Activated CD4-positive, CD25-positive, alpha-beta regulatory T cell treated with anti-CD3 and anti-CD28 coated beads, Interleukin-2, amount 50 U/mL, for 72 hours (primary cell): ENCODE measurements around the gene FLNC.

ENCODE experiments used
- DNase-seq: peaks from one replicate; pipeline ENCODE4 v3.0.0; 2021

FLNC gene

GRCh38 chr7:128902761-128903585 is 72.8 kb downstream of the FLNC start:
- peak; percentile 24 for DNase-seq

DNA sequence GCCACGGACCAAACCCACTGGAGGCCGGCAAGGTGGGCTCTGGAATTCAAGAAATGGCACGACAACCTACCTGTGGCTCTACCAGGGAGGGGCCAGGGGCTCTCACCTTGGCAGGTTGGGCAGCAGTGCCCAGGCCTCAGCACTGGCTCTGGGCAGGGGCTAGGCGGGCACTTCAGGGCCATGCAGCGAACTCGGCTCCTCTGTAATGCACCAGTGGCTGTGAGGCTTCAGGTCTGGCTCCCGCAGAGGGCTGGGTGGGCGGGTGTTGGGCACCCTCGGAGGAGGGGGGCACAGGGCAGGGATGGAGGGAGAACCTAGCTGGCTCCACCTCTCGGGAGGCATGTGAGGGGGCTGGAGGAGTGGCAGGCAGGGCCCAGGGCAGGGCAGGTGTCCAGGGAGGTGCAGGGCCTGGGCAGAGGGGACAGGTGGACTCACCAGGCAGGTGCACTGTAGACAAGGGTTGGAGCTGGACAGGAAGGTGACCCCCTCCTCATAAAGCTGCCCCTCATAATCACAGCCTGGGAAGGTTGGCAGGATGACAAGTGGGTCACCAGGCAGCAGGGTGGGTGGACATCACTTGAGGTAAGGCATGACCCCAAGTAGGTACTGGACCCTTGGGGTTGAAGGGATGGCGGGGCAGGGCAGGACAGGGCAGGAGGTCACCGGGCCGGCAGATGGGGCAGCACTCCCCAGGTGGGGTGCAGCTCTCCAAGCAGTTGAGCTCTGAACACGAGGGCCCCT is 73.6 kb downstream of the FLNC start:
- DNase-seq = peak; percentile 29

- DNase-seq = peak; percentile 32
These were observed 74.4 kb downstream of the FLNC start for GRCh38 chr7:128904381-128905197.

GRCh38 chr7:128906001-128906765 is 76.0 kb downstream of the FLNC start:
- peak; percentile 25 for DNase-seq

- DNase-seq = peak; percentile 26
These were observed 76.8 kb downstream of the FLNC start for GRCh38 chr7:128906766-128907559.
